Measurements from ENCODE around the gene CETP. TPM values are rescaled to one million over a fixed set of nuclear protein-coding genes. Genes with fewer than 3 reads are reported as not detected.

CETP gene, protein sequence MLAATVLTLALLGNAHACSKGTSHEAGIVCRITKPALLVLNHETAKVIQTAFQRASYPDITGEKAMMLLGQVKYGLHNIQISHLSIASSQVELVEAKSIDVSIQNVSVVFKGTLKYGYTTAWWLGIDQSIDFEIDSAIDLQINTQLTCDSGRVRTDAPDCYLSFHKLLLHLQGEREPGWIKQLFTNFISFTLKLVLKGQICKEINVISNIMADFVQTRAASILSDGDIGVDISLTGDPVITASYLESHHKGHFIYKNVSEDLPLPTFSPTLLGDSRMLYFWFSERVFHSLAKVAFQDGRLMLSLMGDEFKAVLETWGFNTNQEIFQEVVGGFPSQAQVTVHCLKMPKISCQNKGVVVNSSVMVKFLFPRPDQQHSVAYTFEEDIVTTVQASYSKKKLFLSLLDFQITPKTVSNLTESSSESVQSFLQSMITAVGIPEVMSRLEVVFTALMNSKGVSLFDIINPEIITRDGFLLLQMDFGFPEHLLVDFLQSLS
- not detected in 2 replicates for total RNA-seq
- long read RNA-seq: 0 reads

DNA sequence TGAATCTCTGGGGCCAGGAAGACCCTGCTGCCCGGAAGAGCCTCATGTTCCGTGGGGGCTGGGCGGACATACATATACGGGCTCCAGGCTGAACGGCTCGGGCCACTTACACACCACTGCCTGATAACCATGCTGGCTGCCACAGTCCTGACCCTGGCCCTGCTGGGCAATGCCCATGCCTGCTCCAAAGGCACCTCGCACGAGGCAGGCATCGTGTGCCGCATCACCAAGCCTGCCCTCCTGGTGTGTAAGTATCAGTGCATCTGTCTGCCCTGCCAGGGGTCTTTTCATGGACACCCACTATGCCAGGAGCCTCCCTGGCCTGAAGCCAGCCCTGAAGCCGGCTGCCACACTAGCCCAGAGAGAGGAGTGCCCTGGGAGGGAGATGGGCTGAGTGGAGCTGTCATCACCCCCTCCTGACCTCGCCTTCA is at the start of gene CETP:
Gene CETP (plus strand): TSS at position 100 of the 431 bp plus-strand sequence. CDS start 30 bp downstream, at position 130.
- no peak for TF ChIP-seq CTCF (IDR thresholded peaks at IDR 0.05; ENCODE audit: unreplicated experiment)
- no peaks in the 10 kb centered on the region for H3K9me3 Mint-ChIP-seq (ENCODE audit: low read depth)
- H3K4me1 Mint-ChIP-seq (ENCODE audit: low read depth): no peaks in the 10 kb centered on the region
- DNase-seq (ENCODE audit: low spot score, unreplicated experiment): no peak
- no peak within 1 kb of the TSS for H3K27ac Mint-ChIP-seq
- no peak within 1 kb of the TSS for H3K4me3 Mint-ChIP-seq (ENCODE audit: low read depth)
- H3K36me3 Mint-ChIP-seq (ENCODE audit: insufficient read depth): no peaks in the 10 kb centered on the region
- H3K27me3 Mint-ChIP-seq: peaks cover 3% of the 10 kb centered on the region

DNA sequence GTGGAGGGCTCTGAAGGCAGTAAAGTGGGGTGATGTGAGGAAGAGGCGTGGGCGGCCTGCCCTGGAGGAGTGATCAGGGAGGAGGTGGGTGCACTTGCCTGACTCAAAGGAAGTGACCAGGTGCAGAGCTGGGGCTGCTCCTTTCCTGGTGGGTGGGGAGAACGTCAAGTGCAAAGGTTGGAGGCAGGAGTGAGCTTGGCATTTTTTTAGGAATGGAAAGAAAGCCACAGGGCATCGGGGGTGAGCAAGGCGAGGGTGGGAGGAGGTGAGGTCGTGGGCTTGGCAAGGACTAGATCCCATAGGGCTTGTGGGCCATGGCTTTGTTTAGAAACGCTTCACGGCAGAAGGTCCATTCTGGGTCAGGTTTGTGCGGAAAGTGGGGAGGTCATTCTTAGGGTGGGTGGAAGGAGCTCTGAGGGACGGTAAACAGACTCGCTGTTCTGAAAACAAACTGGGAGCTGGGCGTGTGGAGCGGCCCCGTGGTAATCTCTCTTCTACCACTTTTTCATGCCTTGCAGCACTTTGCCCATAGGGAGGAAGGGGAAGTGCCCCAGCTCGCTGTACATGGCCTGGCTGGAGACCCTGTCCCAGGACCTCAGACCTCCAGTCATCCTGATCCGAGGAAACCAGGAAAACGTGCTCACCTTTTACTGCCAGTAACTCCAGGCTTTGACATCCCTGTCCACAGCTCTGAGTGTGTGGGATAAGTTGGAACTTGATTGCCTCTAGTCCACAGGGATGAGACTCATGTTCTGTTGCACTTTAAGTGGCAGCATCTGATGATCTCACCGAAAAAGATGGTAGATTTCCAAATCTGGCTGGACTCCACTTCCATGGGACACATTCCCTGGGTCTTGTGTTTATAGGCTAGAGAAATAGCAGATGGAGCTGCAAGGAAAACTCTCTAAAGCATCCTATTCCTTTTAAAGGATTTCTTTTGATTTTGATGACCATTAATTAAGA is 48.7 kb upstream of the CETP start:
- H3K4me3 Mint-ChIP-seq (ENCODE audit: low read depth): no peak overlapping the region
- H3K27me3 Mint-ChIP-seq: peaks cover 3% of the 10 kb centered on the region
- H3K9me3 Mint-ChIP-seq (ENCODE audit: low read depth): peaks cover 6% of the 10 kb centered on the region
- H3K27ac Mint-ChIP-seq: peak overlapping the region; percentile 36
- no peak for TF ChIP-seq CTCF (IDR thresholded peaks at IDR 0.05; ENCODE audit: unreplicated experiment)
- no peak for DNase-seq (ENCODE audit: low spot score, unreplicated experiment)
- H3K4me1 Mint-ChIP-seq (ENCODE audit: low read depth): peaks cover 54% of the 10 kb centered on the region
- no peaks in the 10 kb centered on the region for H3K36me3 Mint-ChIP-seq (ENCODE audit: insufficient read depth)

GRCh38 chr16:56914896-56915295 is 46.9 kb upstream of the CETP start:
- Mint-ChIP-seq H3K4me3 (ENCODE audit: low read depth) (no peak overlapping the region), H3K4me1 (ENCODE audit: low read depth) (peaks cover 51% of the 10 kb centered on the region), H3K27me3 (peaks cover 3% of the 10 kb centered on the region), H3K9me3 (ENCODE audit: low read depth) (peaks cover 6% of the 10 kb centered on the region), H3K36me3 (ENCODE audit: insufficient read depth) (no peaks in the 10 kb centered on the region), H3K27ac (no peak overlapping the region)
- no peak for DNase-seq (ENCODE audit: low spot score, unreplicated experiment)
- no peak for TF ChIP-seq CTCF (IDR thresholded peaks at IDR 0.05; ENCODE audit: unreplicated experiment)

GRCh38 chr16:56915336-56916119 is 46.2 kb upstream of the CETP start:
- Mint-ChIP-seq H3K27ac (no peak overlapping the region), H3K4me1 (ENCODE audit: low read depth) (peaks cover 50% of the 10 kb centered on the region), H3K36me3 (ENCODE audit: insufficient read depth) (no peaks in the 10 kb centered on the region)

More at GRCh38 chr16:56915336-56916119, 46.2 kb upstream of the CETP start:
- Mint-ChIP-seq H3K4me3 (ENCODE audit: low read depth) (no peak overlapping the region), H3K9me3 (ENCODE audit: low read depth) (peaks cover 6% of the 10 kb centered on the region), H3K27me3 (peaks cover 3% of the 10 kb centered on the region)
- TF ChIP-seq CTCF (IDR thresholded peaks at IDR 0.05; ENCODE audit: unreplicated experiment): no peak
- DNase-seq (ENCODE audit: low spot score, unreplicated experiment): no peak

Data from progenitor cell of endocrine pancreas (in vitro differentiated cells).